GM21825 (cell line): ENCODE results near the gene KHNYN.
"Not testable (repeated sequence)": the region's sequence is repeated elsewhere in the genome, so short reads cannot be mapped to it uniquely, and the experiment has no call there.

Source experiments
- ATAC-seq: cut with Tn5 transposase; IDR thresholded peaks from one replicate; pipeline ENCODE4 v1.9.1; 2021; ENCODE audit warnings: mild to moderate bottlenecking, moderate library complexity; ENCODE audit not compliant: unreplicated experiment

KHNYN gene

GRCh38 chr14:24465805-24466204, 36.1 kb downstream of the KHNYN start:
- no peak for ATAC-seq

- not testable (repeated sequence) for ATAC-seq
Measured at GRCh38 chr14:24470450-24470849, 40.7 kb downstream of the KHNYN start.

- ATAC-seq, result no peak
Measured at GRCh38 chr14:24473211-24473610, 43.5 kb downstream of the KHNYN start.

- no peak for ATAC-seq
Measured at GRCh38 chr14:24475261-24475660, 45.5 kb downstream of the KHNYN start.

- not testable (repeated sequence) for ATAC-seq
Measured at GRCh38 chr14:24479999-24480398, 50.2 kb downstream of the KHNYN start.

- ATAC-seq, result no peak
Measured at GRCh38 chr14:24481622-24482324, 52.0 kb downstream of the KHNYN start.

DNA sequence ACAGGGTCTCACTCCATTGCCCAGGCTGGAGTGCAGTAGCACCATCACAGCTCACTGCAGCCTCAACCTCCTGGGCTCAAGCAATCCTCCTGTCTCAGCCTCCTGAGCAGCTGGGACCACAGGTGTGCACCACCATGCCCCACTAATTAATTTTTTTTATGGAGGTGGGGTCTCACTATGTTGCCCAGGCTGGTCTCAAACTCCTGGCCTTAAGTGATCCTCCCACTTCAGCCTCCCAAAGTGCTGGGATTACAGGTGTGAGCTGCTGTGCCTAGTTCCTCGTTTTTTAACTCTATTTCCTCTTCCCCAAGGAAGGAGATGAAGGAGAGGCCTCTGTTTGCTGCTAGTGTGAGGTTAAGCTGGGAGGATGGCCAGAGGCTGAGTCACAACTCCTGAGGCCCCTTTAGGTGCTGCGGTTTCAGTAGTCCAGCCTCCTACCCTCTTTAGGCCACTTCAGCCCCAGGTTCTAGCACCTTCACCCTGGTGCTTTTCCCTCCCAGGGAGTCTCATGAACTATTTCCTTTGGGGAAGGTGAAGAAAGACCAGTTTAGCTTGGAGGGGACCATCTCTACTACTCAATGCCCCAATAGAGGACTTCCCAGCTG, 53.0 kb downstream of the KHNYN start:
- ATAC-seq, result not testable (repeated sequence)

DNA sequence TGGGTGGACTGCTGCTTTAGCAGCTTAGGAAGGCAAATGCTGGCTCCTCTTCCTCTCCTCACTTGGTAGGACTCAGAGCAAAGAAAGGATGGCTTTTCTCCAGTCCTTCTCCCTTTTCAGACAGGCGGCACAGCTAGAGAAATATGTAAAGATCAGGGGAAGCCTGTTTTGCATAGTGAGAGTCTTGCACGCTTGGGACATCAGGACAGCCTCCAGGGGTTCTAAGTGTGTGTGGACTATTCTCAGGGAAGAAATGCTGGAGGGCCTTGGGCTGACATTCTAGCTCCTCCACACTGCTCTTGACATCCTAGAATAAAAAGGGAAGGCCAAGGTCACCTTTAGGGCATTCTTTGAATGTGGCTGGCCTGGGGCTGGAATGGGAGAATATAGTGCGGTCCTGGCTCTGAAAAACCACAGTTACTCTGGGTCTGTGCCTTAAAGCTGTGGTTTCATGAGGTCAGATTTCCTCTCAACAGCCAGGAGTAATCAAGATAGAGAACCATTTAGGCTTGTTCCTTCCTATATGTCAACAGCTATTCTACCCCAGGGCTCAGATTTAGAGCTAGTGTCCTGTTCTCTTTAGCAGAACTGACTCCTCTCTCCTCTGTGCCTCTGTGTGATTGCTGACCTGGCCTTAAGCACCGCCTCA, 54.0 kb downstream of the KHNYN start:
- ATAC-seq, result no peak
